CD4-positive, alpha-beta T cell (primary cell): ENCODE measurements around the gene CD200R1L. TPM values are rescaled to one million over a fixed set of nuclear protein-coding genes. Genes with fewer than 3 reads are reported as not detected.
A peak's percentile ranks its signal among the peaks of the same experiment; 100 is the strongest.

Experiments used
- ATAC-seq: fragments of 200-7000 bp; cut with Tn5 transposase; one replicate; pipeline ENCODE4 v1.10.0; 2022; ENCODE audit warnings: mild to moderate bottlenecking; ENCODE audit not compliant: poor library complexity
- CTCF ChIA-PET: fragments of 350-600 bp; sonication (Branson Sonifier 250); formaldehyde crosslinking; loops from one replicate; lab custom pipeline; 2021; ENCODE audit warnings: antibody characterized with exemption, inconsistent platforms; lab: Charles Lee
- POLR2A ChIA-PET: fragments of 350-600 bp; sonication (Branson Sonifier 250); formaldehyde crosslinking; loops from one replicate; lab custom pipeline; 2021; ENCODE audit warnings: antibody characterized with exemption, inconsistent platforms; lab: Charles Lee
- DNase-seq, 14 experiments: peaks; one replicate each; pipeline ENCODE4 v3.0.0-alpha.2; 2013 to 2020; ENCODE audit warnings: mixed read lengths in 2 of 14
- H3K27ac ChIP-seq, 2 donors: one replicate each; pipeline versions ENCODE4 v1.5.1 to v1.7.0; 2013; ENCODE audit warnings: low read length in 2 of 2, low read depth in 1 of 2, mild to moderate bottlenecking in 1 of 2
- H3K27me3 ChIP-seq, 2 experiments: 1 replicate in 1 of 2; 2 replicates in 1 of 2; pipeline versions ENCODE4 v1.6.1 to v1.7.0; 2013; ENCODE audit warnings: low read length in 2 of 2, control low read depth in 1 of 2, mild to moderate bottlenecking in 1 of 2, moderate library complexity in 1 of 2; ENCODE audit not compliant: insufficient read depth in 2 of 2, control insufficient read depth in 1 of 2
- H3K36me3 ChIP-seq: one replicate; pipeline ENCODE4 v1.6.1; 2013; ENCODE audit warnings: low read length, control low read depth; ENCODE audit not compliant: insufficient read depth
- H3K4me1 ChIP-seq: one replicate; pipeline ENCODE4 v1.6.1; 2013; ENCODE audit warnings: low read length, control low read depth; ENCODE audit not compliant: insufficient read depth
- H3K4me3 ChIP-seq: one replicate; pipeline ENCODE4 v1.5.1; 2013; ENCODE audit warnings: mild to moderate bottlenecking, low read length, moderate library complexity
- H3K9me3 ChIP-seq, 2 experiments: 1 replicate in 1 of 2; 2 replicates in 1 of 2; pipeline versions ENCODE4 v1.6.1 to v1.7.0; 2013; ENCODE audit warnings: low read length in 2 of 2, mild to moderate bottlenecking in 2 of 2, control low read depth in 1 of 2, moderate library complexity in 1 of 2; ENCODE audit not compliant: control insufficient read depth in 1 of 2, insufficient read depth in 1 of 2
- H3K27ac Mint-ChIP-seq: one replicate; pipeline ENCODE4 v1.8.0; 2020; ENCODE audit warnings: mixed read lengths
- H3K27me3 Mint-ChIP-seq: one replicate; pipeline ENCODE4 v1.8.0; 2021; ENCODE audit warnings: mixed read lengths
- H3K36me3 Mint-ChIP-seq: one replicate; pipeline ENCODE4 v1.8.0; 2021; ENCODE audit warnings: low read depth, mixed read lengths
- H3K4me1 Mint-ChIP-seq: one replicate; pipeline ENCODE4 v1.8.0; 2021; ENCODE audit warnings: low read depth, mixed read lengths
- H3K4me3 Mint-ChIP-seq: one replicate; pipeline ENCODE4 v1.8.0; 2020; ENCODE audit warnings: mild to moderate bottlenecking, mixed read lengths
- H3K9me3 Mint-ChIP-seq: one replicate; pipeline ENCODE4 v1.8.0; 2020; ENCODE audit warnings: mixed read lengths
- CTCF ChIP-seq: fragments of 200-600 bp; IDR thresholded peaks from one replicate; pipeline ENCODE4 v1.8.0; 2022; ENCODE audit warnings: antibody characterized with exemption, mild to moderate bottlenecking
- intact Hi-C, 2 experiments: fragments of 100-400 bp; cut with DNase I in 1 of 2; cut with micrococcal nuclease in 1 of 2; formaldehyde crosslinking; loops; one replicate each; pipeline versions ENCODE4 v1.15.1 to v1.9.0; 2023 to 2025; cut with DNase I, micrococcal nuclease
- total RNA-seq, 174 experiments: library from RNA in 2 of 174; stranded (reverse) in 2 of 174; gene quantifications; one replicate each; pipeline ENCODE4 v1.2.3 and lab custom pipeline; 2021 to 2026

Gene CD200R1L
- total RNA-seq, 2 experiments from 2014 or later: 0.17 TPM; not detected in 1

- H3K4me3 Mint-ChIP-seq: no peak overlapping the region
- no peaks in the 10 kb centered on the region for H3K9me3 Mint-ChIP-seq
- no peaks in the 10 kb centered on the region for H3K36me3 ChIP-seq
- H3K9me3 ChIP-seq: peaks cover 0 to 5% of the 10 kb centered on the region in 2 experiments
- H3K27ac Mint-ChIP-seq: peak overlapping the region; percentile 78
- no peaks in the 10 kb centered on the region for H3K36me3 Mint-ChIP-seq
- no peak overlapping the region for H3K4me3 ChIP-seq
- peak; percentile 43 for ATAC-seq
- H3K4me1 Mint-ChIP-seq: peaks cover 35% of the 10 kb centered on the region
- peak overlapping the region in 1 of 2 donors; percentile 14 for H3K27ac ChIP-seq
- peaks cover 16% of the 10 kb centered on the region for H3K4me1 ChIP-seq
- H3K27me3 ChIP-seq: no peaks in the 10 kb centered on the region
- ChIA-PET CTCF (no interaction called here), POLR2A (interaction anchor here (0.9 to 1.3 kb wide), 4 partner anchors 21 to 233 kb away, joined by 3 to 4 read pairs (median 3); partner anchors contain the start of genes ATG3 and SLC35A5)
- intact Hi-C loops: no loop called here
- peak in 4 of 14 experiments; percentile 8 to 59 (median 28) for DNase-seq
- no peak for TF ChIP-seq CTCF
- H3K27me3 Mint-ChIP-seq: no peaks in the 10 kb centered on the region
These were observed 52.0 kb downstream of the CD200R1L start for GRCh38 chr3:112794622-112795172.

GRCh38 chr3:112793326-112794081 is 53.2 kb downstream of the CD200R1L start:
- Mint-ChIP-seq H3K4me3 (peak overlapping the region; percentile 2), H3K4me1 (peaks cover 35% of the 10 kb centered on the region), H3K27me3 (no peaks in the 10 kb centered on the region), H3K9me3 (no peaks in the 10 kb centered on the region), H3K27ac (no peak overlapping the region), H3K36me3 (no peaks in the 10 kb centered on the region)
- H3K27ac ChIP-seq: no peak overlapping the region
- ChIA-PET CTCF (no interaction called here), POLR2A (no interaction called here)
- H3K36me3 ChIP-seq: no peaks in the 10 kb centered on the region
- ATAC-seq: peak; percentile 32
- TF ChIP-seq CTCF: no peak
- peaks cover 16% of the 10 kb centered on the region for H3K4me1 ChIP-seq
- no peaks in the 10 kb centered on the region for H3K27me3 ChIP-seq
- no peak overlapping the region for H3K4me3 ChIP-seq
- DNase-seq: peak in 1 of 14 experiments; percentile 15
- peaks cover 0 to 5% of the 10 kb centered on the region in 2 experiments for H3K9me3 ChIP-seq
- intact Hi-C loops: no loop called here

- H3K36me3 ChIP-seq: no peaks in the 10 kb centered on the region
- H3K27ac ChIP-seq: no peak overlapping the region
- no peak for TF ChIP-seq CTCF
- intact Hi-C loops: no loop called here
- H3K9me3 Mint-ChIP-seq: no peaks in the 10 kb centered on the region
- H3K36me3 Mint-ChIP-seq: no peaks in the 10 kb centered on the region
- H3K4me1 ChIP-seq: peaks cover 16% of the 10 kb centered on the region
- H3K4me3 Mint-ChIP-seq: no peak overlapping the region
- no peak overlapping the region for H3K27ac Mint-ChIP-seq
- ChIA-PET CTCF (interaction anchor here (1.6 kb wide), 1 partner anchor 57 kb away, joined by 4 read pairs; no protein-coding TSS in a partner anchor), POLR2A (no interaction called here)
- H3K27me3 Mint-ChIP-seq: no peaks in the 10 kb centered on the region
- H3K4me3 ChIP-seq: no peak overlapping the region
- H3K4me1 Mint-ChIP-seq: peaks cover 35% of the 10 kb centered on the region
- DNase-seq (no peak), ATAC-seq (no peak)
- H3K9me3 ChIP-seq: peaks cover 0 to 8% of the 10 kb centered on the region in 2 experiments
- H3K27me3 ChIP-seq: no peaks in the 10 kb centered on the region
These were observed 54.9 kb downstream of the CD200R1L start for GRCh38 chr3:112791736-112792135.
